ENCODE results near the gene SMPD3.

- TF ChIP-seq RFX5 (IDR thresholded peaks at IDR 0.05; ENCODE audit: low read depth, low read length), result no peak
- no peak for TF ChIP-seq POLR2A (IDR thresholded peaks at IDR 0.05; ENCODE audit: low read depth, low read length)
- no peak for TF ChIP-seq MAZ (IDR thresholded peaks at IDR 0.05; ENCODE audit: borderline replicate concordance, low read depth, low read length)
- no peak for TF ChIP-seq SMC3 (IDR thresholded peaks at IDR 0.05; ENCODE audit: low read depth, low read length)
- TF ChIP-seq CTCF (conservative IDR thresholded peaks at IDR 0.05; ENCODE audit: low read depth, low read length), result no peak
- no peak for TF ChIP-seq RAD21 (IDR thresholded peaks at IDR 0.05; ENCODE audit: low read length)
- TF ChIP-seq FOS (IDR thresholded peaks at IDR 0.05; ENCODE audit: low read depth, low read length), result no peak
- no peak for TF ChIP-seq CHD1 (IDR thresholded peaks at IDR 0.05; ENCODE audit: low read depth, low read length)
- no peak for TF ChIP-seq MXI1 (IDR thresholded peaks at IDR 0.05; ENCODE audit: borderline replicate concordance, low read depth, low read length)
- no peak for TF ChIP-seq ELK1 (IDR thresholded peaks at IDR 0.05; ENCODE audit: borderline replicate concordance, low read depth, low read length)
- no peak for TF ChIP-seq CEBPB (IDR thresholded peaks at IDR 0.05; ENCODE audit: low read depth, low read length)
- TF ChIP-seq BHLHE40 (IDR thresholded peaks at IDR 0.05; ENCODE audit: low read depth, low read length), result no peak
Measured at GRCh38 chr16:68450741-68451255, 2.5 kb upstream of the SMPD3 start.

Measured in IMR-90 (cell line).